H9 (cell line): ENCODE data around the gene WT1. TPM values are rescaled to one million over a fixed set of nuclear protein-coding genes. Genes with fewer than 3 reads are reported as not detected.

Source experiments
- DNase-seq: peaks from one replicate; pipeline ENCODE4 v3.0.0-alpha.2; 2017
- H2AFZ ChIP-seq: one replicate; pipeline ENCODE4 v1.6.1; 2013; ENCODE audit warnings: mild to moderate bottlenecking, low read length, control low read depth, moderate library complexity
- H2AK5ac ChIP-seq: 2 replicates; pipeline ENCODE4 v1.6.1; 2013; ENCODE audit warnings: low read length, control low read depth, mixed read lengths; ENCODE audit not compliant: insufficient read length
- H2BK120ac ChIP-seq: one replicate; pipeline ENCODE4 v1.6.1; 2013; ENCODE audit warnings: low read depth, mild to moderate bottlenecking, low read length, control low read depth, inconsistent platforms; ENCODE audit not compliant: poor library complexity, severe bottlenecking
- H2BK12ac ChIP-seq: 2 replicates; pipeline ENCODE4 v1.6.1; 2013; ENCODE audit warnings: low read length, control low read depth, mixed read lengths, low read depth; ENCODE audit not compliant: insufficient read length
- H2BK15ac ChIP-seq: 2 replicates; pipeline ENCODE4 v1.6.1; 2013; ENCODE audit warnings: low read depth, low read length, control low read depth
- H2BK20ac ChIP-seq: one replicate; pipeline ENCODE4 v1.6.1; 2013; ENCODE audit warnings: low read depth, mild to moderate bottlenecking, low read length, control low read depth, inconsistent platforms; ENCODE audit not compliant: poor library complexity, severe bottlenecking
- H2BK5ac ChIP-seq: 2 replicates; pipeline ENCODE4 v1.6.1; 2013; ENCODE audit warnings: low read length, control low read depth, mixed read lengths; ENCODE audit not compliant: insufficient read length
- H3K14ac ChIP-seq: 2 replicates; pipeline ENCODE4 v1.6.1; 2013; ENCODE audit warnings: low read length, control low read depth; ENCODE audit not compliant: insufficient read depth
- H3K18ac ChIP-seq: 2 replicates; pipeline ENCODE4 v1.6.1; 2013; ENCODE audit warnings: low read depth, mild to moderate bottlenecking, mixed read lengths, low read length, control low read depth; ENCODE audit not compliant: insufficient read length
- H3K23ac ChIP-seq: 2 replicates; pipeline ENCODE4 v1.6.1; 2013; ENCODE audit warnings: low read length, control low read depth, mixed read lengths, low read depth; ENCODE audit not compliant: insufficient read length
- H3K23me2 ChIP-seq: 2 replicates; pipeline ENCODE4 v1.6.1; 2013; ENCODE audit warnings: low read depth, mild to moderate bottlenecking, mixed read lengths, low read length, control low read depth; ENCODE audit not compliant: insufficient read length, poor library complexity, severe bottlenecking
- H3K27ac ChIP-seq: 2 replicates; pipeline ENCODE4 v1.5.1; 2013; ENCODE audit warnings: low read length, control low read depth, mixed read lengths, low read depth; ENCODE audit not compliant: insufficient read length
- H3K27me3 ChIP-seq: 2 replicates; pipeline ENCODE4 v1.6.1; 2013; ENCODE audit warnings: low read length, control low read depth, inconsistent platforms; ENCODE audit not compliant: insufficient read depth
- H3K4ac ChIP-seq: 2 replicates; pipeline ENCODE4 v1.6.1; 2013; ENCODE audit warnings: low read depth, mild to moderate bottlenecking, control low read depth, inconsistent platforms, low read length, moderate library complexity
- H3K4me1 ChIP-seq: 2 replicates; pipeline ENCODE4 v1.6.1; 2013; ENCODE audit warnings: low read length, control low read depth, inconsistent platforms; ENCODE audit not compliant: insufficient read depth
- H3K4me2 ChIP-seq: 2 replicates; pipeline ENCODE4 v1.6.1; 2013; ENCODE audit warnings: low read length, control low read depth, mixed read lengths; ENCODE audit not compliant: insufficient read length, insufficient read depth
- H3K56ac ChIP-seq: 2 replicates; pipeline ENCODE4 v1.6.1; 2013; ENCODE audit warnings: low read depth, mild to moderate bottlenecking, mixed read lengths, low read length, control low read depth; ENCODE audit not compliant: insufficient read length
- H3K79me1 ChIP-seq: 2 replicates; pipeline ENCODE4 v1.6.1; 2013; ENCODE audit warnings: low read depth, mild to moderate bottlenecking, moderate library complexity, low read length, control low read depth, inconsistent platforms; ENCODE audit not compliant: insufficient read depth, poor library complexity, severe bottlenecking
- H3K79me2 ChIP-seq: 2 replicates; pipeline ENCODE4 v1.6.1; 2013; ENCODE audit warnings: low read length, control low read depth, inconsistent platforms; ENCODE audit not compliant: insufficient read depth
- H3K9ac ChIP-seq: 2 replicates; pipeline ENCODE4 v1.6.1; 2013; ENCODE audit warnings: low read length, control low read depth, mixed read lengths; ENCODE audit not compliant: insufficient read length; ENCODE audit errors: extremely low read depth
- H3K9me3 ChIP-seq: one replicate; pipeline ENCODE4 v1.6.1; 2013; ENCODE audit warnings: low read depth, low read length, inconsistent platforms; ENCODE audit not compliant: control insufficient read depth
- H3T11ph ChIP-seq: one replicate; pipeline ENCODE4 v1.6.1; 2013; ENCODE audit warnings: mild to moderate bottlenecking, low read length, control low read depth, inconsistent platforms
- H4K20me1 ChIP-seq: one replicate; pipeline ENCODE4 v1.6.1; 2013; ENCODE audit not compliant: control insufficient read depth, insufficient read length, insufficient read depth
- H4K5ac ChIP-seq: 2 replicates; pipeline ENCODE4 v1.6.1; 2013; ENCODE audit warnings: low read depth, mild to moderate bottlenecking, mixed read lengths, low read length, control low read depth; ENCODE audit not compliant: insufficient read length
- H4K8ac ChIP-seq: replicated peaks from 2 replicates; pipeline ENCODE4 v1.6.1; 2013; ENCODE audit warnings: low read length, control low read depth, mixed read lengths, low read depth; ENCODE audit not compliant: insufficient read length
- H4K91ac ChIP-seq: 2 replicates; pipeline ENCODE4 v1.6.1; 2013; ENCODE audit warnings: low read depth, mild to moderate bottlenecking, moderate library complexity, mixed read lengths, low read length, control low read depth; ENCODE audit not compliant: insufficient read length
- H3K27ac Mint-ChIP-seq, 3 experiments: 2 replicates in 2 of 3; 3 replicates in 1 of 3; pipeline ENCODE4 v1.8.0; 2020 to 2021; ENCODE audit warnings: mixed read lengths in 3 of 3, mild to moderate bottlenecking in 1 of 3, moderate library complexity in 1 of 3
- H3K27me3 Mint-ChIP-seq: 2 replicates; pipeline ENCODE4 v1.8.0; 2021; ENCODE audit warnings: low read depth, mild to moderate bottlenecking, moderate library complexity, mixed read lengths
- H3K36me3 Mint-ChIP-seq, 3 experiments: 2 replicates in 2 of 3; 3 replicates in 1 of 3; pipeline ENCODE4 v1.8.0; 2020 to 2021; ENCODE audit warnings: low read depth in 3 of 3, mixed read lengths in 3 of 3; ENCODE audit not compliant: insufficient read depth in 1 of 3
- H3K4me1 Mint-ChIP-seq, 2 experiments: 2 replicates each; pipeline ENCODE4 v1.8.0; 2020; ENCODE audit warnings: mixed read lengths in 2 of 2
- H3K4me3 Mint-ChIP-seq, 2 experiments: 2 replicates in 1 of 2; 3 replicates in 1 of 2; pipeline ENCODE4 v1.8.0; 2020 to 2021; ENCODE audit warnings: mild to moderate bottlenecking in 2 of 2, mixed read lengths in 2 of 2, moderate library complexity in 1 of 2
- H3K9me3 Mint-ChIP-seq, 2 experiments: 2 replicates in 1 of 2; 3 replicates in 1 of 2; pipeline ENCODE4 v1.8.0; 2020; ENCODE audit warnings: mild to moderate bottlenecking in 2 of 2, mixed read lengths in 2 of 2, moderate library complexity in 1 of 2
- CTCF ChIP-seq: fragments of 200-600 bp; sonication (generic); conservative IDR thresholded peaks from 3 replicates; pipeline ENCODE4 v1.8.0; 2021; ENCODE audit warnings: antibody characterized with exemption, mild to moderate bottlenecking
- WGBS: extraction: QIAGEN DNeasy Blood & Tissue Kit; methylation state at CpG from one replicate; pipeline ENCODE4 v1.1.7; 2013; ENCODE audit warnings: missing lambda C conversion rate, low lambda C conversion rate, mixed read lengths; ENCODE audit not compliant: insufficient read length; ENCODE audit errors: extremely low coverage; 5-methylcytosine and 5-hydroxymethylcytosine counted together
- total RNA-seq: library from RNA; stranded (reverse); gene quantifications from 2 replicates; pipeline ENCODE4 v1.2.1, GENCODE V29; 2021

Gene WT1
- total RNA-seq, 1 experiment from 2014 or later: 0.20 TPM

DNA sequence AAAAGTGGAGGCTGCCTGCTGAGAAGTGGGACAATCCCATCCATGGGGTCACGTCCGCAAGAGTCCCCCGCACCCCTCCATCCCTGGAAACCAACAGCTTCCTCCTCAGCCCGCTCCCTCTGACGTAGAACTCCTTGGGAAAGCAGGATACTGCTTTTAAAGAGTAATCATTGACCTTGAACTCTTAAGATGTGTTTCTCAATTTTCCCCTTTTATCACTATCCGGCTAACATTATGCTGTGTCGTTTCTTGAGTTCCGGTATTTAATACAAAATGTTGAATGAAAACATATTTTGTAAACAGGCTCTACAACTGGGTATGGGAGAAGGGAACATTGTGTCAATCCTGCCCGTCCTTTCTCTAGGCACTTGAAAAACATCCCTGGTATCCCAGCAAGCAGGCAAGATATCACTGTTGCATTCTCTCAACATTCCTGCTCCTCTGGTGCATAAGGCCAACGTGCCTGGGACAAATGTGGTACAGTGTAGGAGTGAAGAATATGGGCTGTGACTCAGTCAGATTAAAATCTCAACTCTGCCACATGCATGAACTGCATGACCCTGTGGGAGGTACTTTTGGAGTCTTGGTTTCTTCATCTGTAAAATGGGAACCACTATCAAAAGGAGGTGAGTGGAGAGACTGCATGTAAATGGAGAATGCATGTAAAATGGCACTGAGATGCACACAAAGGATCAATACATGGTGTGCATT, 52.8 kb downstream of the WT1 start:
- H3K9ac ChIP-seq: no peak overlapping the region
- H2BK12ac ChIP-seq: no peak overlapping the region
- Mint-ChIP-seq H3K4me3 (no peak overlapping the region), H3K36me3 (no peaks in the 10 kb centered on the region), H3K9me3 (no peaks in the 10 kb centered on the region), H3K27ac (no peak overlapping the region), H3K27me3 (peaks cover 4% of the 10 kb centered on the region), H3K4me1 (peaks cover 3 to 8% of the 10 kb centered on the region in 2 experiments)
- H4K8ac ChIP-seq: no peak overlapping the region
- H4K91ac ChIP-seq: no peak overlapping the region
- no peak for DNase-seq
- no peak overlapping the region for H3T11ph ChIP-seq
- no peak for TF ChIP-seq CTCF
- H3K79me1 ChIP-seq: no peaks in the 10 kb centered on the region
- H3K9me3 ChIP-seq: no peaks in the 10 kb centered on the region
- H3K27me3 ChIP-seq: no peaks in the 10 kb centered on the region
- no peak overlapping the region for H3K27ac ChIP-seq
- H3K4me2 ChIP-seq: no peak overlapping the region
- H3K56ac ChIP-seq: no peak overlapping the region
- H3K18ac ChIP-seq: no peak overlapping the region
- H3K4me1 ChIP-seq: no peaks in the 10 kb centered on the region
- no peak overlapping the region for H2BK120ac ChIP-seq
- no peak overlapping the region for H2BK15ac ChIP-seq
- no peak overlapping the region for H2BK5ac ChIP-seq
- H4K5ac ChIP-seq: no peak overlapping the region
- no peak overlapping the region for H3K14ac ChIP-seq
- no CpG with 5 or more reads among the region's 10 CpGs for WGBS
- no peak overlapping the region for H3K23ac ChIP-seq
- no peak overlapping the region for H2AFZ ChIP-seq
- no peaks in the 10 kb centered on the region for H3K79me2 ChIP-seq
- no peaks in the 10 kb centered on the region for H3K23me2 ChIP-seq
- H2AK5ac ChIP-seq: no peak overlapping the region
- H2BK20ac ChIP-seq: no peak overlapping the region
- no peak overlapping the region for H3K4ac ChIP-seq
- H4K20me1 ChIP-seq: no peaks in the 10 kb centered on the region
